ENCODE results near the gene S100A10.

The S100A10 gene

GRCh38 chr1:151985768-151986167 is 7.9 kb downstream of the S100A10 start:
- DNase-seq: no peak
- Histone ChIP-seq H3K4me1 (ENCODE audit: insufficient read depth, low read length) (no peaks in the 10 kb centered on the region), H3K4me2 (ENCODE audit: insufficient read depth, low read length) (no peak overlapping the region), H3K4me3 (ENCODE audit: low read depth in 1 of 2, low read length in 2 of 2) (no peak overlapping the region), H2AFZ (ENCODE audit: low read depth, low read length) (no peak overlapping the region), H3K79me2 (ENCODE audit: insufficient read depth, low read length) (peaks cover 23% of the 10 kb centered on the region), H3K36me3 (ENCODE audit: insufficient read depth, low read length) (peaks cover 49% of the 10 kb centered on the region), H3K9me3 (ENCODE audit: insufficient read depth, low read length, severe bottlenecking) (no peaks in the 10 kb centered on the region), H3K9ac (ENCODE audit: low read depth, low read length) (no peak overlapping the region), H4K20me1 (ENCODE audit: insufficient read depth, low read length) (peaks cover 18% of the 10 kb centered on the region; the same call in 1 of the 2 replicates), H3K27ac (ENCODE audit: low read length) (no peak overlapping the region), H3K27me3 (ENCODE audit: insufficient read depth, low read length, poor library complexity) (no peaks in the 10 kb centered on the region)
- no peak for ATAC-seq (ENCODE audit: insufficient read depth, low read depth)
- TF ChIP-seq CTCF (IDR thresholded peaks at IDR 0.05; ENCODE audit: borderline replicate concordance, extremely low read depth, low read length, poor library complexity, severe bottlenecking) (no peak), EZH2 (IDR thresholded peaks at IDR 0.05; ENCODE audit: borderline replicate concordance, low read depth, low read length, severe bottlenecking) (no peak)

- no peak overlapping the region for H3K27ac ChIP-seq (ENCODE audit: low read length)
- no peaks in the 10 kb centered on the region for H3K27me3 ChIP-seq (ENCODE audit: insufficient read depth, low read length, poor library complexity)
- H3K9me3 ChIP-seq (ENCODE audit: insufficient read depth, low read length, severe bottlenecking): no peaks in the 10 kb centered on the region
- peaks cover 18% of the 10 kb centered on the region; the same call in 1 of the 2 replicates for H4K20me1 ChIP-seq (ENCODE audit: insufficient read depth, low read length)
- no peak for TF ChIP-seq EZH2 (IDR thresholded peaks at IDR 0.05; ENCODE audit: borderline replicate concordance, low read depth, low read length, severe bottlenecking)
- TF ChIP-seq CTCF (IDR thresholded peaks at IDR 0.05; ENCODE audit: borderline replicate concordance, extremely low read depth, low read length, poor library complexity, severe bottlenecking): no peak
- H3K9ac ChIP-seq (ENCODE audit: low read depth, low read length): no peak overlapping the region
- H3K79me2 ChIP-seq (ENCODE audit: insufficient read depth, low read length): peaks cover 21% of the 10 kb centered on the region
- DNase-seq: no peak
- no peak overlapping the region for H2AFZ ChIP-seq (ENCODE audit: low read depth, low read length)
- ATAC-seq (ENCODE audit: insufficient read depth, low read depth): no peak
- H3K4me3 ChIP-seq (ENCODE audit: low read depth in 1 of 2, low read length in 2 of 2): no peak overlapping the region
- peaks cover 52% of the 10 kb centered on the region for H3K36me3 ChIP-seq (ENCODE audit: insufficient read depth, low read length)
- no peak overlapping the region for H3K4me2 ChIP-seq (ENCODE audit: insufficient read depth, low read length)
- H3K4me1 ChIP-seq (ENCODE audit: insufficient read depth, low read length): no peaks in the 10 kb centered on the region
Observed at GRCh38 chr1:151985270-151985669, 8.4 kb downstream of the S100A10 start.

GRCh38 chr1:151984313-151984956 is 9.2 kb downstream of the S100A10 start:
- no peak overlapping the region for H3K4me2 ChIP-seq (ENCODE audit: insufficient read depth, low read length)
- H3K9me3 ChIP-seq (ENCODE audit: insufficient read depth, low read length, severe bottlenecking): no peaks in the 10 kb centered on the region
- H3K4me3 ChIP-seq (ENCODE audit: low read depth in 1 of 2, low read length in 2 of 2): no peak overlapping the region
- no peak for TF ChIP-seq EZH2 (IDR thresholded peaks at IDR 0.05; ENCODE audit: borderline replicate concordance, low read depth, low read length, severe bottlenecking)
- TF ChIP-seq CTCF (IDR thresholded peaks at IDR 0.05; ENCODE audit: borderline replicate concordance, extremely low read depth, low read length, poor library complexity, severe bottlenecking): no peak
- H3K36me3 ChIP-seq (ENCODE audit: insufficient read depth, low read length): peaks cover 52% of the 10 kb centered on the region
- H3K9ac ChIP-seq (ENCODE audit: low read depth, low read length): no peak overlapping the region
- peaks cover 13% of the 10 kb centered on the region; the same call in 1 of the 2 replicates for H4K20me1 ChIP-seq (ENCODE audit: insufficient read depth, low read length)
- H3K79me2 ChIP-seq (ENCODE audit: insufficient read depth, low read length): peaks cover 18% of the 10 kb centered on the region
- no peak overlapping the region for H2AFZ ChIP-seq (ENCODE audit: low read depth, low read length)
- H3K4me1 ChIP-seq (ENCODE audit: insufficient read depth, low read length): no peaks in the 10 kb centered on the region
- DNase-seq: no peak
- peak; percentile 78 for ATAC-seq (ENCODE audit: insufficient read depth, low read depth)
- no peak overlapping the region for H3K27ac ChIP-seq (ENCODE audit: low read length)
- H3K27me3 ChIP-seq (ENCODE audit: insufficient read depth, low read length, poor library complexity): no peaks in the 10 kb centered on the region
